H9 (cell line): ENCODE results near the gene CCT3. TPM values are rescaled to one million over a fixed set of nuclear protein-coding genes. Genes with fewer than 3 reads are reported as not detected.

Experiments used
- DNase-seq: peaks from one replicate; pipeline ENCODE4 v3.0.0-alpha.2; 2017
- H2AFZ ChIP-seq: one replicate; pipeline ENCODE4 v1.6.1; 2013; ENCODE audit warnings: mild to moderate bottlenecking, low read length, control low read depth, moderate library complexity
- H2AK5ac ChIP-seq: 2 replicates; pipeline ENCODE4 v1.6.1; 2013; ENCODE audit warnings: low read length, control low read depth, mixed read lengths; ENCODE audit not compliant: insufficient read length
- H2BK120ac ChIP-seq: one replicate; pipeline ENCODE4 v1.6.1; 2013; ENCODE audit warnings: low read depth, mild to moderate bottlenecking, low read length, control low read depth, inconsistent platforms; ENCODE audit not compliant: poor library complexity, severe bottlenecking
- H2BK12ac ChIP-seq: 2 replicates; pipeline ENCODE4 v1.6.1; 2013; ENCODE audit warnings: low read length, control low read depth, mixed read lengths, low read depth; ENCODE audit not compliant: insufficient read length
- H2BK15ac ChIP-seq: 2 replicates; pipeline ENCODE4 v1.6.1; 2013; ENCODE audit warnings: low read depth, low read length, control low read depth
- H2BK20ac ChIP-seq: one replicate; pipeline ENCODE4 v1.6.1; 2013; ENCODE audit warnings: low read depth, mild to moderate bottlenecking, low read length, control low read depth, inconsistent platforms; ENCODE audit not compliant: poor library complexity, severe bottlenecking
- H2BK5ac ChIP-seq: 2 replicates; pipeline ENCODE4 v1.6.1; 2013; ENCODE audit warnings: low read length, control low read depth, mixed read lengths; ENCODE audit not compliant: insufficient read length
- H3K14ac ChIP-seq: 2 replicates; pipeline ENCODE4 v1.6.1; 2013; ENCODE audit warnings: low read length, control low read depth; ENCODE audit not compliant: insufficient read depth
- H3K18ac ChIP-seq: 2 replicates; pipeline ENCODE4 v1.6.1; 2013; ENCODE audit warnings: low read depth, mild to moderate bottlenecking, mixed read lengths, low read length, control low read depth; ENCODE audit not compliant: insufficient read length
- H3K23ac ChIP-seq: 2 replicates; pipeline ENCODE4 v1.6.1; 2013; ENCODE audit warnings: low read length, control low read depth, mixed read lengths, low read depth; ENCODE audit not compliant: insufficient read length
- H3K23me2 ChIP-seq: 2 replicates; pipeline ENCODE4 v1.6.1; 2013; ENCODE audit warnings: low read depth, mild to moderate bottlenecking, mixed read lengths, low read length, control low read depth; ENCODE audit not compliant: insufficient read length, poor library complexity, severe bottlenecking
- H3K27ac ChIP-seq: 2 replicates; pipeline ENCODE4 v1.5.1; 2013; ENCODE audit warnings: low read length, control low read depth, mixed read lengths, low read depth; ENCODE audit not compliant: insufficient read length
- H3K27me3 ChIP-seq: 2 replicates; pipeline ENCODE4 v1.6.1; 2013; ENCODE audit warnings: low read length, control low read depth, inconsistent platforms; ENCODE audit not compliant: insufficient read depth
- H3K4ac ChIP-seq: 2 replicates; pipeline ENCODE4 v1.6.1; 2013; ENCODE audit warnings: low read depth, mild to moderate bottlenecking, control low read depth, inconsistent platforms, low read length, moderate library complexity
- H3K4me1 ChIP-seq: 2 replicates; pipeline ENCODE4 v1.6.1; 2013; ENCODE audit warnings: low read length, control low read depth, inconsistent platforms; ENCODE audit not compliant: insufficient read depth
- H3K4me2 ChIP-seq: 2 replicates; pipeline ENCODE4 v1.6.1; 2013; ENCODE audit warnings: low read length, control low read depth, mixed read lengths; ENCODE audit not compliant: insufficient read length, insufficient read depth
- H3K56ac ChIP-seq: 2 replicates; pipeline ENCODE4 v1.6.1; 2013; ENCODE audit warnings: low read depth, mild to moderate bottlenecking, mixed read lengths, low read length, control low read depth; ENCODE audit not compliant: insufficient read length
- H3K79me1 ChIP-seq: 2 replicates; pipeline ENCODE4 v1.6.1; 2013; ENCODE audit warnings: low read depth, mild to moderate bottlenecking, moderate library complexity, low read length, control low read depth, inconsistent platforms; ENCODE audit not compliant: insufficient read depth, poor library complexity, severe bottlenecking
- H3K79me2 ChIP-seq: 2 replicates; pipeline ENCODE4 v1.6.1; 2013; ENCODE audit warnings: low read length, control low read depth, inconsistent platforms; ENCODE audit not compliant: insufficient read depth
- H3K9ac ChIP-seq: 2 replicates; pipeline ENCODE4 v1.6.1; 2013; ENCODE audit warnings: low read length, control low read depth, mixed read lengths; ENCODE audit not compliant: insufficient read length; ENCODE audit errors: extremely low read depth
- H3K9me3 ChIP-seq: one replicate; pipeline ENCODE4 v1.6.1; 2013; ENCODE audit warnings: low read depth, low read length, inconsistent platforms; ENCODE audit not compliant: control insufficient read depth
- H3T11ph ChIP-seq: one replicate; pipeline ENCODE4 v1.6.1; 2013; ENCODE audit warnings: mild to moderate bottlenecking, low read length, control low read depth, inconsistent platforms
- H4K20me1 ChIP-seq: one replicate; pipeline ENCODE4 v1.6.1; 2013; ENCODE audit not compliant: control insufficient read depth, insufficient read length, insufficient read depth
- H4K5ac ChIP-seq: 2 replicates; pipeline ENCODE4 v1.6.1; 2013; ENCODE audit warnings: low read depth, mild to moderate bottlenecking, mixed read lengths, low read length, control low read depth; ENCODE audit not compliant: insufficient read length
- H4K8ac ChIP-seq: replicated peaks from 2 replicates; pipeline ENCODE4 v1.6.1; 2013; ENCODE audit warnings: low read length, control low read depth, mixed read lengths, low read depth; ENCODE audit not compliant: insufficient read length
- H4K91ac ChIP-seq: 2 replicates; pipeline ENCODE4 v1.6.1; 2013; ENCODE audit warnings: low read depth, mild to moderate bottlenecking, moderate library complexity, mixed read lengths, low read length, control low read depth; ENCODE audit not compliant: insufficient read length
- H3K27ac Mint-ChIP-seq, 3 experiments: 2 replicates in 2 of 3; 3 replicates in 1 of 3; pipeline ENCODE4 v1.8.0; 2020 to 2021; ENCODE audit warnings: mixed read lengths in 3 of 3, mild to moderate bottlenecking in 1 of 3, moderate library complexity in 1 of 3
- H3K27me3 Mint-ChIP-seq: 2 replicates; pipeline ENCODE4 v1.8.0; 2021; ENCODE audit warnings: low read depth, mild to moderate bottlenecking, moderate library complexity, mixed read lengths
- H3K36me3 Mint-ChIP-seq, 3 experiments: 2 replicates in 2 of 3; 3 replicates in 1 of 3; pipeline ENCODE4 v1.8.0; 2020 to 2021; ENCODE audit warnings: low read depth in 3 of 3, mixed read lengths in 3 of 3; ENCODE audit not compliant: insufficient read depth in 1 of 3
- H3K4me1 Mint-ChIP-seq, 2 experiments: 2 replicates each; pipeline ENCODE4 v1.8.0; 2020; ENCODE audit warnings: mixed read lengths in 2 of 2
- H3K4me3 Mint-ChIP-seq, 2 experiments: 2 replicates in 1 of 2; 3 replicates in 1 of 2; pipeline ENCODE4 v1.8.0; 2020 to 2021; ENCODE audit warnings: mild to moderate bottlenecking in 2 of 2, mixed read lengths in 2 of 2, moderate library complexity in 1 of 2
- H3K9me3 Mint-ChIP-seq, 2 experiments: 2 replicates in 1 of 2; 3 replicates in 1 of 2; pipeline ENCODE4 v1.8.0; 2020; ENCODE audit warnings: mild to moderate bottlenecking in 2 of 2, mixed read lengths in 2 of 2, moderate library complexity in 1 of 2
- WGBS: extraction: QIAGEN DNeasy Blood & Tissue Kit; methylation state at CpG from one replicate; pipeline ENCODE4 v1.1.7; 2013; ENCODE audit warnings: missing lambda C conversion rate, low lambda C conversion rate, mixed read lengths; ENCODE audit not compliant: insufficient read length; ENCODE audit errors: extremely low coverage; 5-methylcytosine and 5-hydroxymethylcytosine counted together
- total RNA-seq: library from RNA; stranded (reverse); gene quantifications from 2 replicates; pipeline ENCODE4 v1.2.1, GENCODE V29; 2021
- TF ChIP-seq, protein P1 (sequence below): fragments of 200-600 bp; sonication (generic); conservative IDR thresholded peaks from 3 replicates; pipeline ENCODE4 v1.8.0; 2021; ENCODE audit warnings: antibody characterized with exemption, mild to moderate bottlenecking

The CCT3 gene
- total RNA-seq, 1 experiment from 2014 or later = 524 TPM

DNA sequence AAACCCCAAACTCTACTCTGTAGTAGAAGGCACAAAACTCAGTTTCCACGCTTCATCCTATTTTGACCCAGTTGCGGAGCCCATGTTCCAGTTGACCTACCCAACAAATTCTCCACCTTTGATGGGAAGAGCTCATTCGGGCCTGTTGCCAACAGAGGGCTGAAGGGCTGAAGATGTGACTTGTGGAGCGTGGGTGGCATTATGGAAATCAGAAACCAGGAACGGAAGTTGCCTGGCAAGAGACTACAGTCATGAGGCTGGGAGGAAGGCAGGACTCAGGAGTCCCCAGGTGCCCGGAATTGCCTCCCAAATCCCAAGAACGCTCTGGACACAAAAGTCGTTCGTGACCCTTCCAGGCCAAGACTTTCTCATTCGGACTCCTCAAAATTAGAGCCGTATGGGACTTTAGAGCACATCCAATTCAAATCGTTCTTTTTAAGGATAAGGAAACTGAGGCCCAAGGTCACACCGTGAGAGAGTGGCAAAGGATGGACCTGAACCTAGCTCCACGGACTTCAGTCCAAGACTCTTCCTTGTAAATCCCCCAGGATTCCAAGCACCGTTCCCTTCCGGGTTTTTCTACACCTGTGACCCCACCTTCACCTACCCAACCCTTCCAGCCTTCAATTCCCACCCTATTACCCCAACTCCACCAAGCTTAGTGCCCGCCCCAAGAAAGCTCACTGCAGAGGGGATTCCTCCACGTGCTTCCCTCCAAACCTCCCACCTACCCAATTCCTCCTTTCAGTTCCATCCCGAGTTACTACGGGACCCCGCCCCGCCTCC is 56.2 kb downstream of the CCT3 start:
- TF ChIP-seq, protein P1, sequence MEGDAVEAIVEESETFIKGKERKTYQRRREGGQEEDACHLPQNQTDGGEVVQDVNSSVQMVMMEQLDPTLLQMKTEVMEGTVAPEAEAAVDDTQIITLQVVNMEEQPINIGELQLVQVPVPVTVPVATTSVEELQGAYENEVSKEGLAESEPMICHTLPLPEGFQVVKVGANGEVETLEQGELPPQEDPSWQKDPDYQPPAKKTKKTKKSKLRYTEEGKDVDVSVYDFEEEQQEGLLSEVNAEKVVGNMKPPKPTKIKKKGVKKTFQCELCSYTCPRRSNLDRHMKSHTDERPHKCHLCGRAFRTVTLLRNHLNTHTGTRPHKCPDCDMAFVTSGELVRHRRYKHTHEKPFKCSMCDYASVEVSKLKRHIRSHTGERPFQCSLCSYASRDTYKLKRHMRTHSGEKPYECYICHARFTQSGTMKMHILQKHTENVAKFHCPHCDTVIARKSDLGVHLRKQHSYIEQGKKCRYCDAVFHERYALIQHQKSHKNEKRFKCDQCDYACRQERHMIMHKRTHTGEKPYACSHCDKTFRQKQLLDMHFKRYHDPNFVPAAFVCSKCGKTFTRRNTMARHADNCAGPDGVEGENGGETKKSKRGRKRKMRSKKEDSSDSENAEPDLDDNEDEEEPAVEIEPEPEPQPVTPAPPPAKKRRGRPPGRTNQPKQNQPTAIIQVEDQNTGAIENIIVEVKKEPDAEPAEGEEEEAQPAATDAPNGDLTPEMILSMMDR = no peak
- H2AFZ ChIP-seq = no peak overlapping the region
- no peak overlapping the region for H3T11ph ChIP-seq
- H2BK20ac ChIP-seq = no peak overlapping the region
- no peak overlapping the region for H4K91ac ChIP-seq
- H2BK5ac ChIP-seq = no peak overlapping the region
- no peaks in the 10 kb centered on the region for H4K20me1 ChIP-seq
- H3K4ac ChIP-seq = no peak overlapping the region
- no peak for DNase-seq
- peak overlapping the region; percentile 50; the same call in 1 of the 2 replicates for H3K14ac ChIP-seq
- no peak overlapping the region for H4K5ac ChIP-seq
- peaks cover 18 to 27% (median 21%) of the 10 kb centered on the region in 3 experiments; a peak in 6 of 7 replicates for H3K36me3 Mint-ChIP-seq
- no peak overlapping the region for H3K23ac ChIP-seq
- no peaks in the 10 kb centered on the region; the same call in 1 of the 2 replicates for H3K27me3 Mint-ChIP-seq
- H2BK15ac ChIP-seq = no peak overlapping the region
- peaks cover 12% of the 10 kb centered on the region for H3K23me2 ChIP-seq
- H3K4me1 ChIP-seq = no peaks in the 10 kb centered on the region
- WGBS = no CpG with 5 or more reads among the region's 22 CpGs
- peaks cover 22% of the 10 kb centered on the region for H3K79me2 ChIP-seq
- H2BK12ac ChIP-seq = no peak overlapping the region
- peak overlapping the region; percentile 97 for H3K27ac Mint-ChIP-seq
- no peaks in the 10 kb centered on the region for H3K9me3 ChIP-seq
- peaks cover 24 to 29% of the 10 kb centered on the region in 2 experiments for H3K4me1 Mint-ChIP-seq
- no peak overlapping the region for H3K56ac ChIP-seq
- H2BK120ac ChIP-seq = no peak overlapping the region
- H2AK5ac ChIP-seq = no peak overlapping the region
- H3K79me1 ChIP-seq = peaks cover 5% of the 10 kb centered on the region
- no peaks in the 10 kb centered on the region for H3K9me3 Mint-ChIP-seq
- H3K9ac ChIP-seq = peak overlapping the region; percentile 92
- no peaks in the 10 kb centered on the region for H3K27me3 ChIP-seq
- H3K18ac ChIP-seq = no peak overlapping the region
- H3K27ac ChIP-seq = peak overlapping the region; percentile 8
- H3K4me3 Mint-ChIP-seq = peak overlapping the region; percentile 97 to 98
- H3K4me2 ChIP-seq = peak overlapping the region; percentile 93
- no peak overlapping the region for H4K8ac ChIP-seq
